ENCODE data around the gene GSTM5. TPM values are rescaled to one million over a fixed set of nuclear protein-coding genes. Genes with fewer than 3 reads are reported as not detected.
"Not testable (repeated sequence)": the region's sequence is repeated elsewhere in the genome, so short reads cannot be mapped to it uniquely, and the experiment has no call there.

The GSTM5 gene
- total RNA-seq, 1 donor from 2014 or later = not detected

DNA sequence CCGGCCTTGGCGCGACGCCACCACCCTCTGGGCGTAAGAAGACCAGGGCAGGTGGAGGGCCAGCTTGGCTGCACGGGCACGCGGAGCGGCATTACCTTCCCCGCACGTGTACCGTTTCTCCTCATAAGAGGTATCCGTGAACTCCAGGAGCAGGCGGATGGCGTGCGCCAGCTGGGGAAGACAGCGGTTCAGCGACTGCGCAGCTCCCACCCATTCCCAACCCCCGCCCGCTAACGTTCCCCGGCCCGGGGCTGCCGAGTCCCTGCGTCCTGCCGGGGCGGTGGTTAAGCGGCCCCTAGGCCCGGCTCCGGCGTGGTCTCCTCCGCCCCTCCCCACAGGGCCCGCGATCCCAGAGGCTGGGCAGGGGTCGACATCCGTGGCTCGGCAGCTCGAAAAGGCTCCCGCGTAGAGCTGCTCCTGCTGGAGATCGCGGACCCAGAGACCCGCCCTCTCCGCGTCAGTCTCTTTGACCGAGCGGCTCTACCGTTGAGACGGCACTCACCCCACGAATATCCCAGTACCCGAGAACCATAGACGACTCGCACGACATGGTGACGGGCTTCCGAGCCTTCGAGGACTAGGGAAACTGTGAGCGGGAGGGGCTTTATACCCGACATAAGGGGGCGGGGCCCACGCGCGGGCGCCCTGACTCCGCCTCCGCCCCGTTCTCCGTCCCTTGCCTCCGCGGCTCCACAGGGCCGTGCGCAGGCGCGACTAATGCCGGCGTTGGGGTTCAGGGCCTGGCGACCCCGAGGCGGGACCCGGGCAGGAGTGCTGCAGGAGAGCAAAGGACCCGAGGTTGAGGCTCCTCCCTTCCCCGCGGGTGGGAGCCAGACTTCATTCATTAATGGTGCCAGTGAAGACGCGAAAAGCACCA, 27.9 kb downstream of the GSTM5 start:
- peak overlapping the region; percentile 86 for H3K4me3 Mint-ChIP-seq (ENCODE audit: unreplicated experiment)

DNA sequence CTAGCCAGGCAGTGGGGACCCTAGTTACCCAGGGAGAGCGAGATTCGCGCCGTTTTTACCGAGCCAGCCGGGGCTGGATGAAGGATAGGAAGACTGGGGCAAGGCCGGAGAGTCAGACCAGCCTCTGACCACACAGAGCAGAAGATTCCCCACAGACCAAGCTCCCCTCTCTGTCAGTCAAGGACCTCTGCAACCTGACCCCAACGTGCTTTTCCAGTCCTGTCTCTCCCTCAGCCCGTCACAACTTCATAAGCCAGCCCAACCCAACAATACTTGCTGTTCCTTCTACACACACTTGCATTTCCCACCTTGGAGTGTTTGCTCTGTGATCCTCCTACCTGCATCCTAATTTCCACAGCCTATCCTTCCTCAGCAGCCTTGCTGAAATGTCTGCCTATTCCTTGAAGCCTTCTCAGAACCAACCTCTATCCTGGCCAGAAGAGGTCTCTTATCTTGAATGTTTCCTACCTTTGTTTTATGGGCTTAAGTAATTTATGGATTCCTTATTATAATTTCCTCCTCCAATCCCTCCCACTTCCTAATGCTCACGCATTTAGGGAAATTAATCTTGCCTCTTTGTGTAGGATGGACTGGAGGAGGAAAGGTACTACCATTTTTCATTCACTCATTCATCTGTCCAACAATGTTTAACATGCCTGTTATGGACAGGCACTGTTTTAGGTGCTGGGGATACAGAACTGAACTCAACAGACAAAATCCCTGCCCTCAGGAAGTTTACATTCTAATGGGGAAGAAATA, 28.7 kb downstream of the GSTM5 start, which contains the start of gene GSTM3:
Gene GSTM3 (minus strand): TSS at position 424 of the 759 bp plus-strand sequence. CDS start 751 bp downstream, outside the sequence.
- Mint-ChIP-seq H3K4me3 (ENCODE audit: unreplicated experiment) (peak within 1 kb of the TSS; percentile 84), H3K9me3 (ENCODE audit: unreplicated experiment) (peaks cover 5% of the 10 kb centered on the region), H3K27me3 (ENCODE audit: low read depth, unreplicated experiment) (peaks cover 58% of the 10 kb centered on the region), H3K36me3 (ENCODE audit: low read depth, unreplicated experiment) (peaks cover 17% of the 10 kb centered on the region), H3K4me1 (ENCODE audit: low read depth, unreplicated experiment) (no peaks in the 10 kb centered on the region), H3K27ac (ENCODE audit: unreplicated experiment) (no peak within 1 kb of the TSS)
- Histone ChIP-seq H3K27ac (ENCODE audit: low read depth, low read length) (peak within 1 kb of the TSS; percentile 44), H3K27me3 (ENCODE audit: insufficient read depth, low read length) (no peaks in the 10 kb centered on the region), H3K9ac (ENCODE audit: low read length) (peak within 1 kb of the TSS; percentile 87), H3K4me2 (ENCODE audit: low read length) (peak within 1 kb of the TSS; percentile 94), H3K36me3 (ENCODE audit: insufficient read depth, low read length) (peaks cover 4% of the 10 kb centered on the region), H3K4me3 (ENCODE audit: insufficient read depth, low read depth, low read length) (peak within 1 kb of the TSS; percentile 72), H4K20me1 (ENCODE audit: insufficient read depth, low read length) (no peaks in the 10 kb centered on the region), H3K9me3 (ENCODE audit: insufficient read depth, low read depth, low read length) (no peaks in the 10 kb centered on the region), H3K4me1 (ENCODE audit: insufficient read depth, low read length) (peaks cover 7% of the 10 kb centered on the region), H3K79me2 (ENCODE audit: insufficient read depth, low read length) (peaks cover 2% of the 10 kb centered on the region), H2AFZ (ENCODE audit: low read depth, low read length) (peak within 1 kb of the TSS; percentile 98)
- no peak for TF ChIP-seq EZH2 (IDR thresholded peaks at IDR 0.05; ENCODE audit: insufficient read depth, low read length)
- TF ChIP-seq, protein P1, sequence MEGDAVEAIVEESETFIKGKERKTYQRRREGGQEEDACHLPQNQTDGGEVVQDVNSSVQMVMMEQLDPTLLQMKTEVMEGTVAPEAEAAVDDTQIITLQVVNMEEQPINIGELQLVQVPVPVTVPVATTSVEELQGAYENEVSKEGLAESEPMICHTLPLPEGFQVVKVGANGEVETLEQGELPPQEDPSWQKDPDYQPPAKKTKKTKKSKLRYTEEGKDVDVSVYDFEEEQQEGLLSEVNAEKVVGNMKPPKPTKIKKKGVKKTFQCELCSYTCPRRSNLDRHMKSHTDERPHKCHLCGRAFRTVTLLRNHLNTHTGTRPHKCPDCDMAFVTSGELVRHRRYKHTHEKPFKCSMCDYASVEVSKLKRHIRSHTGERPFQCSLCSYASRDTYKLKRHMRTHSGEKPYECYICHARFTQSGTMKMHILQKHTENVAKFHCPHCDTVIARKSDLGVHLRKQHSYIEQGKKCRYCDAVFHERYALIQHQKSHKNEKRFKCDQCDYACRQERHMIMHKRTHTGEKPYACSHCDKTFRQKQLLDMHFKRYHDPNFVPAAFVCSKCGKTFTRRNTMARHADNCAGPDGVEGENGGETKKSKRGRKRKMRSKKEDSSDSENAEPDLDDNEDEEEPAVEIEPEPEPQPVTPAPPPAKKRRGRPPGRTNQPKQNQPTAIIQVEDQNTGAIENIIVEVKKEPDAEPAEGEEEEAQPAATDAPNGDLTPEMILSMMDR (IDR thresholded peaks at IDR 0.05; ENCODE audit: insufficient read depth, low read depth, low read length) = no peak
- DNase-seq (ENCODE audit: low read depth) = peak; percentile 1
- no peak for FAIRE-seq

More for the DNA sequence above, 27.9 kb downstream of the GSTM5 start:
- peaks cover 17% of the 10 kb centered on the region for H3K36me3 Mint-ChIP-seq (ENCODE audit: low read depth, unreplicated experiment)
- no peaks in the 10 kb centered on the region for H4K20me1 ChIP-seq (ENCODE audit: insufficient read depth, low read length)
- no peaks in the 10 kb centered on the region for H3K27me3 ChIP-seq (ENCODE audit: insufficient read depth, low read length)
- H3K79me2 ChIP-seq (ENCODE audit: insufficient read depth, low read length) = peaks cover 2% of the 10 kb centered on the region
- H3K9ac ChIP-seq (ENCODE audit: low read length) = peak overlapping the region; percentile 87
- TF ChIP-seq EZH2 (IDR thresholded peaks at IDR 0.05; ENCODE audit: insufficient read depth, low read length) = no peak
- TF ChIP-seq, protein P1 (IDR thresholded peaks at IDR 0.05; ENCODE audit: insufficient read depth, low read depth, low read length) = no peak
- H3K4me1 Mint-ChIP-seq (ENCODE audit: low read depth, unreplicated experiment) = no peaks in the 10 kb centered on the region
- peak overlapping the region; percentile 94 for H3K4me2 ChIP-seq (ENCODE audit: low read length)
- peaks cover 4% of the 10 kb centered on the region for H3K36me3 ChIP-seq (ENCODE audit: insufficient read depth, low read length)
- peak overlapping the region; percentile 98 for H2AFZ ChIP-seq (ENCODE audit: low read depth, low read length)
- peaks cover 7% of the 10 kb centered on the region for H3K4me1 ChIP-seq (ENCODE audit: insufficient read depth, low read length)
- peak overlapping the region; percentile 44 for H3K27ac ChIP-seq (ENCODE audit: low read depth, low read length)
- peak; percentile 47 for DNase-seq (ENCODE audit: low read depth)
- H3K4me3 ChIP-seq (ENCODE audit: insufficient read depth, low read depth, low read length) = peak overlapping the region; percentile 72
- H3K27ac Mint-ChIP-seq (ENCODE audit: unreplicated experiment) = no peak overlapping the region
- H3K9me3 Mint-ChIP-seq (ENCODE audit: unreplicated experiment) = peaks cover 5% of the 10 kb centered on the region
- FAIRE-seq = no peak
- peaks cover 52% of the 10 kb centered on the region for H3K27me3 Mint-ChIP-seq (ENCODE audit: low read depth, unreplicated experiment)
- H3K9me3 ChIP-seq (ENCODE audit: insufficient read depth, low read depth, low read length) = no peaks in the 10 kb centered on the region

- H3K9me3 Mint-ChIP-seq (ENCODE audit: unreplicated experiment) = peaks cover 21% of the 10 kb centered on the region
- not testable (repeated sequence) for H3K36me3 Mint-ChIP-seq (ENCODE audit: low read depth, unreplicated experiment); H3K4me2 ChIP-seq (ENCODE audit: low read length); H3K4me3 Mint-ChIP-seq (ENCODE audit: unreplicated experiment); H3K4me3 ChIP-seq (ENCODE audit: insufficient read depth, low read depth, low read length); H3K4me1 ChIP-seq (ENCODE audit: insufficient read depth, low read length); H2AFZ ChIP-seq (ENCODE audit: low read depth, low read length); H3K9me3 ChIP-seq (ENCODE audit: insufficient read depth, low read depth, low read length); H3K27ac Mint-ChIP-seq (ENCODE audit: unreplicated experiment); H3K9ac ChIP-seq (ENCODE audit: low read length); H3K79me2 ChIP-seq (ENCODE audit: insufficient read depth, low read length); H3K4me1 Mint-ChIP-seq (ENCODE audit: low read depth, unreplicated experiment); DNase-seq (ENCODE audit: low read depth); H3K27ac ChIP-seq (ENCODE audit: low read depth, low read length); H3K27me3 ChIP-seq (ENCODE audit: insufficient read depth, low read length); FAIRE-seq; H4K20me1 ChIP-seq (ENCODE audit: insufficient read depth, low read length); H3K36me3 ChIP-seq (ENCODE audit: insufficient read depth, low read length)
- H3K27me3 Mint-ChIP-seq (ENCODE audit: low read depth, unreplicated experiment) = peaks cover 68% of the 10 kb centered on the region
These were observed 36.3 kb downstream of the GSTM5 start for GRCh38 chr1:109748311-109748710.
